Aorta (tissue), 5 donors: ENCODE data around the gene FNIP2. TPM values are rescaled to one million over a fixed set of nuclear protein-coding genes. Genes with fewer than 3 reads are reported as not detected.
"Not testable (repeated sequence)": the region's sequence is repeated elsewhere in the genome, so short reads cannot be mapped to it uniquely, and the experiment has no call there.

Experiments
- ATAC-seq: fragments of 200-7000 bp; cut with Tn5 transposase; one replicate; pipeline ENCODE4 v1.9.1; 2022; ENCODE audit warnings: moderate library complexity; ENCODE audit not compliant: low FRiP score
- DNase-seq, 2 donors: peaks; one replicate each; pipeline ENCODE4 v3.0.0-alpha.2; 2020
- H3K27ac ChIP-seq, 2 donors: one replicate each; pipeline ENCODE4 v1.5.1; 2013; ENCODE audit warnings: low read length in 2 of 2, mild to moderate bottlenecking in 2 of 2, moderate library complexity in 2 of 2, control low read depth in 1 of 2, inconsistent platforms in 1 of 2, low read depth in 1 of 2
- H3K27me3 ChIP-seq, 2 donors: one replicate each; pipeline ENCODE4 v1.6.1; 2013; ENCODE audit warnings: control low read depth in 1 of 2, low read length in 1 of 2, mild to moderate bottlenecking in 1 of 2, moderate library complexity in 1 of 2; ENCODE audit not compliant: insufficient read depth in 2 of 2, control insufficient read depth in 1 of 2
- H3K36me3 ChIP-seq, 2 donors: one replicate each; pipeline ENCODE4 v1.6.1; 2013; ENCODE audit warnings: control low read depth in 1 of 2, low read length in 1 of 2, mild to moderate bottlenecking in 1 of 2; ENCODE audit not compliant: insufficient read depth in 2 of 2, control insufficient read depth in 1 of 2
- H3K4me1 ChIP-seq, 2 donors: one replicate each; pipeline ENCODE4 v1.6.1; 2013; ENCODE audit warnings: low read length in 2 of 2, control low read depth in 1 of 2, mild to moderate bottlenecking in 1 of 2, moderate library complexity in 1 of 2; ENCODE audit not compliant: insufficient read depth in 2 of 2, control insufficient read depth in 1 of 2
- H3K4me3 ChIP-seq, 2 donors: one replicate each; pipeline ENCODE4 v1.5.1; 2013; ENCODE audit warnings: low read length in 2 of 2, control low read depth in 1 of 2, mild to moderate bottlenecking in 1 of 2
- H3K9me3 ChIP-seq: one replicate; pipeline ENCODE4 v1.6.1; 2013; ENCODE audit warnings: mild to moderate bottlenecking, low read length; ENCODE audit not compliant: control insufficient read depth
- WGBS, 2 donors: extraction: QIAGEN DNeasy Blood & Tissue Kit; methylation state at CpG; one replicate each; pipeline ENCODE4 v1.1.7; 2013; 5-methylcytosine and 5-hydroxymethylcytosine counted together
- intact Hi-C, 2 donors: fragments of 100-400 bp; cut with DNase I; formaldehyde crosslinking; loops; one replicate each; pipeline versions ENCODE4 v1.14.2 to v1.15.0; 2022
- polyA plus RNA-seq, 2 donors: library from polyadenylated mRNA; stranded (reverse); fragments of 200-250 nt; gene quantifications; one replicate each; pipeline ENCODE4 v1.2.3, GENCODE V29; 2013
- total RNA-seq, 2 donors: library from RNA; stranded (reverse); fragmentation: NEBNext Ultra II Directional; extraction: Animal tissue kit (Norgen Biotek cat#: 25700); gene quantifications; one replicate each; pipeline ENCODE4 v1.2.1, GENCODE V29; 2021
- donor health status: healthy with polysubstance abuse.
- donor health status: Bipolar disorder and iron deficiency.
- donor health status: DM: no; HTN: no; CAD: no.
- donor health status: DM: no; HTN: no; CAD: no.
- donor health status: DM: yes; HTN: yes; CAD: no.

FNIP2 gene
- total and polyA plus RNA-seq, 4 donors, result 17.3 to 97.8 (median 44.2) TPM

DNA sequence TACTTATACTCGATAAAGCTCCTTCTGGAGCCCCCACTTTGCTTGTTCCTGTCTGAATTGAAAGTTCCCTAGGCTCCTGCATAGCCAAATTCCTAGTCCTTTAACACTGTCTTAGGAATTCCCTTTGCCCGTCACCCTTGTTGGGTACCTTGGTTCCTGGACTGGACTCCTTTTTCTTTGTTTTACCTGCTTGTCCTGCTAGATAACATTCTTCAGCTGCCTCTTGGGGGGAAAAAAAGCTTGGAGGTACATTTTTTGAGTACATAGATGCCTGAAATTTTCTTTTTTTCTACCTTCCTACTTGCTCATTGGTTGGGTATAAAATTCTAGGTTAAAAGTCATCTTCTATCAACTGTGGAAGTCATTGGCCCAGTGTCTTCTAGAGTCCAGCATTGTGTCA lies 179.2 kb downstream of the FNIP2 start:
- intact Hi-C loops, result no loop called here
- H3K36me3 ChIP-seq, result no peaks in the 10 kb centered on the region
- H3K9me3 ChIP-seq, result no peaks in the 10 kb centered on the region
- DNase-seq (no peak), ATAC-seq (no peak)
- H3K27ac ChIP-seq, result no peak overlapping the region
- 91 to 96% methylated on average over 2 of the region's 2 CpGs for WGBS, 2 donors
- H3K4me1 ChIP-seq, result no peaks in the 10 kb centered on the region
- no peak overlapping the region for H3K4me3 ChIP-seq
- no peaks in the 10 kb centered on the region for H3K27me3 ChIP-seq

DNA sequence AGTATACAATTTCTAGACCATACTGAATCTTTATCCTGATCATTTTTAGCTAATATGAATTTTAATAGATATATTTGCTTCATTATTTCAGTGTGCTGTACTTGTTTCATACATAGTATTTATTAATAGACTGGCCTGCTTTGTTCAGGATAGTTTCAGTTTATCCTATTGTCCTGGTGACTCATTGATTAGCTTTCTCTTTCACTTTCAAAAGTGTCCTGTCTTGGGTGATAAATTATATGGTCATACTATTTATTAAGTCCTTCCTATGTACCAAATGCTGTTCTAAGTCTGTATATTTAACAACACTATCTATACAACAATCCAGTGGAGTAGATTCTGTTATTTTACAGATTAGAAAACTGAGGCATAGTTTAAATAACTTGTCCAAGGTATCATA lies 180.3 kb downstream of the FNIP2 start:
- DNase-seq, result no peak
- no peak overlapping the region for H3K27ac ChIP-seq
- H3K27me3 ChIP-seq, result no peaks in the 10 kb centered on the region
- no peaks in the 10 kb centered on the region for H3K4me1 ChIP-seq
- ATAC-seq, result no peak
- no peak overlapping the region for H3K4me3 ChIP-seq
- no peaks in the 10 kb centered on the region for H3K36me3 ChIP-seq
- H3K9me3 ChIP-seq, result no peaks in the 10 kb centered on the region
- intact Hi-C loops, result no loop called here

GRCh38 chr4:158952221-158952774 lies 183.5 kb downstream of the FNIP2 start:
- H3K27ac ChIP-seq, intact Hi-C loops, H3K36me3 ChIP-seq, ATAC-seq, H3K27me3 ChIP-seq, H3K9me3 ChIP-seq, DNase-seq, H3K4me1 ChIP-seq, H3K4me3 ChIP-seq: not testable (repeated sequence)
- 96 to 97% methylated on average over 2 of the region's 2 CpGs for WGBS, 2 donors

DNA sequence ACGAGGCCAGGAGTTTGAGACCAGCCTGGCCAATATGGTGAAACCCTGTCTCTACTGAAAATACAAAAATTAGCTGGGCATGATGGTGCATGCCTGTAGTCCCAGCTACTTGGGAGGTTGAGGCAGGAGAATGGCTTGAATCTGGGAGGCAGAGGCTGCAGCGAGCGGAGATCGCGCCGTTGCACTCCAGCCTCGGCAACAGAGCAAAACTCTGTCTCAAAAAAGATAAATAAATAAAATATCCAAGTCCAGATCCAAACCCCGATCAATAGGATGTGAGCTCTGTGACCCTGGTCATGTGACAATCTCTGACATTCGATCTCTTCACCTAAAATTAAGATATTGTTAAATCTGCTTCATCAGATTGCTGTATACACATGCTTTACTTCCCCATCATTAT lies 187.5 kb downstream of the FNIP2 start:
- H3K27me3 ChIP-seq, H3K27ac ChIP-seq, DNase-seq, ATAC-seq, H3K4me3 ChIP-seq, H3K36me3 ChIP-seq, H3K4me1 ChIP-seq, intact Hi-C loops, H3K9me3 ChIP-seq: not testable (repeated sequence)
- WGBS, 2 donors, result 88 to 97% methylated on average over 9 of the region's 9 CpGs

DNA sequence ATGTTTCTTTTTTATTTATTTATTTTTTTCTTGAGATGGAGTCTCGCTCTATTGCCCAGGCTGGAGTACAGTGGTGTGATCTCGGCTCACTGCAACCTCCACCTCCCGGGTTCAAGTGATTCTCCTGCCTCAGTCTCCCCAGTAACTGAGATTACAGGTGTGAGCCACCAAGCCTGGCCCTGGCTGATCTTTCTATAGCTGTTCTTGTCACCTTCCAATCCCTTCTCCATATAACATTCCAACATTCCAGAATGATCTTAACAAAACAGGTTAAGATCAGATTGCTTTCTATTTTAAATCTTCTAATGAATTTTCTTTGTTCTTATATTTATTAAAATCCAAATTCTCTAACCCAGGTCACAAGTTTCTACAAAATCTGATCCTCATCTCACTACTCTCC lies 188.1 kb downstream of the FNIP2 start:
- DNase-seq, H3K4me3 ChIP-seq, H3K36me3 ChIP-seq, H3K27ac ChIP-seq, H3K4me1 ChIP-seq, intact Hi-C loops, ATAC-seq, H3K9me3 ChIP-seq, H3K27me3 ChIP-seq: not testable (repeated sequence)
- WGBS, 2 donors, result 95 to 98% methylated on average over 3 of the region's 3 CpGs

Other genes with a start within 250 kb of the FNIP2 start
- under 1 TPM; 0.36 to 0.57 TPM for gene RXFP1, start 247.1 kb upstream of the FNIP2 start, total RNA-seq
- gene RXFP1, start 247.1 kb upstream of the FNIP2 start, polyA plus RNA-seq, result 1 to 10 TPM; 1.4 to 2.6 TPM
- 1 to 10 TPM; 2.2 to 2.8 TPM for gene C4orf46, start 97.1 kb upstream of the FNIP2 start, total RNA-seq
- 1 to 10 TPM; 1.8 to 3.0 TPM for gene C4orf46, start 97.1 kb upstream of the FNIP2 start, polyA plus RNA-seq
- gene ETFDH, start 96.7 kb upstream of the FNIP2 start, total RNA-seq, result 10 to 100 TPM; 23.8 to 26.0 TPM
- 10 to 100 TPM; 21.9 to 42.0 TPM for gene ETFDH, start 96.7 kb upstream of the FNIP2 start, polyA plus RNA-seq
- gene PPID, start 45.6 kb upstream of the FNIP2 start, total RNA-seq, result 10 to 100 TPM; 14.2 to 19.7 TPM
- gene PPID, start 45.6 kb upstream of the FNIP2 start, polyA plus RNA-seq, result 10 to 100 TPM; 20.4 to 36.3 TPM